Measurements from ENCODE around the gene GABARAP.

The GABARAP gene

GRCh38 chr17:7260651-7261378 is 18.6 kb upstream of the GABARAP start:
- DNase-seq: peak; percentile 34

- no peak for DNase-seq
These were observed 17.9 kb upstream of the GABARAP start for GRCh38 chr17:7260151-7260550.

- no peak for DNase-seq
These were observed 17.3 kb upstream of the GABARAP start for GRCh38 chr17:7259555-7259889.

- no peak for DNase-seq
These were observed 16.7 kb upstream of the GABARAP start for GRCh38 chr17:7258731-7259554.

GRCh38 chr17:7256766-7257456 is 14.7 kb upstream of the GABARAP start:
- DNase-seq: no peak

GRCh38 chr17:7254511-7254910 is 12.3 kb upstream of the GABARAP start:
- no peak for DNase-seq

GRCh38 chr17:7253082-7253481 is 10.8 kb upstream of the GABARAP start:
- no peak for DNase-seq

GRCh38 chr17:7252176-7253043 is 10.2 kb upstream of the GABARAP start, which contains the start of gene ELP5:
TSS of gene ELP5 (plus strand) at chr17:7252215. CDS start at chr17:7252551, 336 bp downstream.
- DNase-seq: peak; percentile 96

- DNase-seq: peak; percentile 99
These were observed 9.5 kb upstream of the GABARAP start, which contains the start of gene CTDNEP1 for GRCh38 chr17:7251661-7252175. TSS of gene CTDNEP1 (minus strand) at chr17:7251734. CDS start at chr17:7251296, 438 bp downstream.

- DNase-seq: peak; percentile 33
These were observed 8.7 kb upstream of the GABARAP start for GRCh38 chr17:7250695-7251627.

- DNase-seq: no peak
These were observed 7.6 kb upstream of the GABARAP start for GRCh38 chr17:7249830-7250229.

GRCh38 chr17:7249214-7249613 is 7.0 kb upstream of the GABARAP start:
- peak; percentile 21 for DNase-seq

GRCh38 chr17:7248796-7249195 is 6.5 kb upstream of the GABARAP start:
- no peak for DNase-seq

GRCh38 chr17:7246779-7247178 is 4.5 kb upstream of the GABARAP start:
- no peak for DNase-seq

GRCh38 chr17:7243838-7244237 is 1.6 kb upstream of the GABARAP start:
- peak; percentile 21 for DNase-seq

GRCh38 chr17:7243453-7243729 is 1.1 kb upstream of the GABARAP start:
- no peak for DNase-seq

GRCh38 chr17:7242717-7243452 is 636 bp upstream of the GABARAP start:
- peak; percentile 97 for DNase-seq

GRCh38 chr17:7241090-7241733 is 1.0 kb downstream of the GABARAP start:
- peak; percentile 19 for DNase-seq

- DNase-seq: peak; percentile 21
These were observed 1.9 kb downstream of the GABARAP start for GRCh38 chr17:7240375-7240774.

All from right hindlimb (tissue), 1 donor.